Activated CD4-positive, alpha-beta T cell treated with anti-CD3 and anti-CD28 coated beads, Interleukin-2, amount 10 ng/mL, durations not matched to agents 7 days and 5 days (primary cell): ENCODE results near the gene DNMT1. TPM values are rescaled to one million over a fixed set of nuclear protein-coding genes. Genes with fewer than 3 reads are reported as not detected.

ENCODE experiments used
- CTCF ChIA-PET: fragments of 350-600 bp; sonication (Branson Sonifier 250); formaldehyde crosslinking; loops from one replicate; lab custom pipeline; 2021; ENCODE audit warnings: antibody characterized with exemption; lab: Charles Lee
- POLR2A ChIA-PET: fragments of 350-600 bp; sonication (Branson Sonifier 250); formaldehyde crosslinking; loops from one replicate; lab custom pipeline; 2021; ENCODE audit warnings: antibody characterized with exemption; lab: Charles Lee
- DNase-seq: peaks from one replicate; pipeline ENCODE4 v3.0.0-alpha.2; 2020
- H3K27ac Mint-ChIP-seq: one replicate; pipeline ENCODE4 v1.8.0; 2021; ENCODE audit warnings: mild to moderate bottlenecking, moderate library complexity, mixed read lengths
- H3K27me3 Mint-ChIP-seq: one replicate; pipeline ENCODE4 v1.8.0; 2021; ENCODE audit warnings: mixed read lengths
- H3K36me3 Mint-ChIP-seq: one replicate; pipeline ENCODE4 v1.8.0; 2021; ENCODE audit warnings: low read depth, mixed read lengths
- H3K4me1 Mint-ChIP-seq: one replicate; pipeline ENCODE4 v1.8.0; 2021; ENCODE audit warnings: mixed read lengths
- H3K4me3 Mint-ChIP-seq: one replicate; pipeline ENCODE4 v1.8.0; 2021; ENCODE audit warnings: mild to moderate bottlenecking, moderate library complexity, mixed read lengths
- H3K9me3 Mint-ChIP-seq: one replicate; pipeline ENCODE4 v1.8.0; 2021; ENCODE audit warnings: mixed read lengths
- total RNA-seq, 2 experiments: library from RNA; stranded (reverse); gene quantifications; one replicate each; pipeline ENCODE4 v1.2.3, GENCODE V29; 2021

DNMT1 gene
- total RNA-seq, 2 experiments from 2014 or later: 375 to 404 TPM

DNA sequence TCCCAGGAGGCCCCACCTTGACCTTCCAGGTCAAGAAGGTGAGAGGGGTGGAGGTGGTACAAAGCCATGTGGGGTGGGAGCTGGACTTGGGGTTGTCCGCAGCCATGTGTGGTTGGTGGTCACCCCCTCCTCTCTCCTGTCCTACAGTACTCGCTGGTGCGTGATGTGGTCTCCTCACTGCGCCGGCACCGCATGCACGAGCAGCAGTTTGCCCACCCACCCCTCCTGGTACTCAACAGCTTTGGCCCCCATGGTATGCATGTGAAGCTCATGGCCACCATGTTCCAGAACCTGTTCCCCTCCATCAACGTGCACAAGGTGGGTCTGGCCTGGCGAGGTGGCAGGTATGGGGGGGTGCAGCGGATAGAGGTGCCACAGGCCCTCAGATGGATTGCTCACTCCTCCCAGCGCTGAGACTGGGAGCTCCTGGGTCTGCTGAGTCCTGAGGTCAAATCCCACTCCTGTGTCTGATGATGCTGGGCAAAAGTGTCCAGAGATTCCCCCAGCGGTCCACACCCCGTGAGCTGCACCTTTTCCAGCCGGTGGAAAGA lies 86.9 kb downstream of the DNMT1 start:
- H3K36me3 Mint-ChIP-seq: peaks cover 41% of the 10 kb centered on the region
- peaks cover 72% of the 10 kb centered on the region for H3K4me1 Mint-ChIP-seq
- H3K4me3 Mint-ChIP-seq: peak overlapping the region; percentile 83
- no peaks in the 10 kb centered on the region for H3K9me3 Mint-ChIP-seq
- ChIA-PET CTCF (interaction anchor here (0.7 to 2.5 kb wide), 7 partner anchors 9 to 166 kb away, joined by 3 to 13 read pairs (median 7); partner anchors contain the start of gene EIF3G), POLR2A (no interaction called here)
- DNase-seq: no peak
- H3K27ac Mint-ChIP-seq: peak overlapping the region; percentile 95
- no peaks in the 10 kb centered on the region for H3K27me3 Mint-ChIP-seq

DNA sequence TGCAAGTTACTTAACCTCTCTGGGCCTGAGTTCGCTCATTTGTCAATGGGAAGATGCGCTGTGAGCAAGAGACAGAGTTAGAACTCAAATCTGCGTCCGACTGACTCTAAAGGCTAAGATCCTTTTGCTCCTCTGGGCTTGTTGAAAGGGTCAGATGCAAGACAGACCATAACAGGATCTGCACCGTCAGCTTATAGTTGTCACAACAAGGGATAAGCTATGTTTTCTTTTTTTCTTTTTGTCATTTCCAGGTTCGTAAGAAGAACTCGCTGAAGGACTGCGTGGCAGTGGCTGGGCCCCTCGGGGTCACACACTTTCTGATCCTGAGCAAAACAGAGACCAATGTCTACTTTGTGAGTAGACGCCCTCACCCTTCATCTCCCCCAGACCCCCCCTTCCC lies 87.5 kb downstream of the DNMT1 start:
- ChIA-PET CTCF (interaction anchor here (0.7 to 2.5 kb wide), 7 partner anchors 9 to 166 kb away, joined by 3 to 13 read pairs (median 6); partner anchors contain the start of gene EIF3G), POLR2A (interaction anchor here (1.4 kb wide), 1 partner anchor 11 kb away, joined by 6 read pairs; no protein-coding TSS in a partner anchor)
- Mint-ChIP-seq H3K27ac (peak overlapping the region; percentile 95), H3K4me1 (peaks cover 72% of the 10 kb centered on the region), H3K4me3 (peak overlapping the region; percentile 83), H3K9me3 (no peaks in the 10 kb centered on the region), H3K36me3 (peaks cover 37% of the 10 kb centered on the region), H3K27me3 (no peaks in the 10 kb centered on the region)
- no peak for DNase-seq

DNA sequence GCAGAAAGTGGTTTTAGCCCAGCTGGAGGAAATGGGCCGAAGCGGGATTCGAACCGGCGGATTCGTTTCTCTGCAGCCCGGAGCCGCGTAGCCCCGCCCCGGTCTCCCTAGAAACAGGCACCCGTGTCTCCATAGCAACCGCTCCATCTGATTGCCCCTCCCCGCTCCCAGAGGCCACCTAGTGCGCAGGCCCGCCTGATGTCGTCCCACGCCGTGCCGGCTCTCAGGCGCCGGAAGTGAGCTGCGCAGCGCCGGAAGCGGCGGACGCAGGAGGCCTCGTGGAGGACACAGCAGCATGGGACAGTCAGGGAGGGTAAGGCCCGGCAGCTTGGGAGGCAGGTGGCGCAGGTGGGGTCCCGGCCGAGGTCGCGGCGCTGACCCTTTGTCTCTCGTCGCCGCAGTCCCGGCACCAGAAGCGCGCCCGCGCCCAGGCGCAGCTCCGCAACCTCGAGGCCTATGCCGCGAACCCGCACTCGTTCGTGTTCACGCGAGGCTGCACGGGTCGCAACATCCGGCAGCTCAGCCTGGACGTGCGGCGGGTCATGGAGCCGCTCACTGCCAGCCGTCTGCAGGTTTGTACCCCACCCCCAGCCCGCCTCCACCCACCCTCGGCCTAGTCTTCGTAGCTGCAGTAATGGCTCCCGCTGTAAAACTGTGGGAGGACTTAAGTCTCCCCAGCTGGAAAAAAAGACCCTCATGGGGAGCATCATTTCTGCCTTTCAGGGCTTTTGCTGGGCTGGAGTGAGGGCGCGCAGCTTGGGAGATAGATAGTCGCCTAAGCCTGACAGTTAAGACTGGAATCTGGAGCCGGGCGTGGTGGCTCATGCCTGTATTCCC lies 88.4 kb downstream of the DNMT1 start, which contains the start of gene PPAN:
PPAN (plus strand) TSS at position 263 of the 837 bp plus-strand sequence; CDS start at position 296, 33 bp downstream.
- DNase-seq: peak; percentile 99
- POLR2A ChIA-PET: interaction anchor here (1.4 kb wide), 1 partner anchor 10 kb away, joined by 6 read pairs; no protein-coding TSS in a partner anchor
- H3K4me1 Mint-ChIP-seq: peaks cover 67% of the 10 kb centered on the region
- H3K9me3 Mint-ChIP-seq: no peaks in the 10 kb centered on the region
- H3K4me3 Mint-ChIP-seq: peak within 1 kb of the TSS; percentile 83
- no peaks in the 10 kb centered on the region for H3K27me3 Mint-ChIP-seq
- CTCF ChIA-PET: interaction anchor here (1.0 to 2.5 kb wide), 5 partner anchors 10 to 23 kb away, joined by 3 to 13 read pairs (median 5); partner anchors contain the start of gene EIF3G
- H3K27ac Mint-ChIP-seq: peak within 1 kb of the TSS; percentile 95
- peaks cover 36% of the 10 kb centered on the region for H3K36me3 Mint-ChIP-seq

DNA sequence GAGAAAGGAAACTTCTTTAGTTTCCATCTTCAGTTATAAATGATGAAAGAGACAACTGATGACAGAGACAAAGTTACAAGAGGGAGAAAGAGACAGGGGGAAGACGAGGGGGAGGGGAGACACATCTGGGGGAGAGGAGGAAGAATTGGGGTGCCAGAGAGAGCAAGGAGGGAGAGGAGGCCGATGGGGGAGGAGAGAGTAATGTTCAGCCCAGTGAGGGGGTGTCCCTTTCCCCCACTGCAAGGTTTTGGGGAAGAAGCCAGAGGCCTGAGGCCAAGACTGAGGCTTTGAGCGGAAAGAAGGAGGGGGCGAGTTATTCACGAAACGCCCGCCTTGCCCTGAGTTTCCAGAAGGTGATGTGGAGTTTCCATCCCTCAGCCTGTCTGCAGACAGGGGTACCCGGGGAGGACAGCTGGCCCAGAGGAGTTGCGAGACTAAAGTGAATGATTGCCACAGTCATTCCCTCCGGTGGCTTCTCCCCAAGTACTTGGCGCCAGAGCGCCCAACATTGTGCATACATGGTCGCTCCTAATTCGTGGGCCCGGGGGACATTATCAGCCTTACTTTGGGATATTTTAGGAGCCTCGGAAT lies 89.1 kb downstream of the DNMT1 start:
- Mint-ChIP-seq H3K27me3 (no peaks in the 10 kb centered on the region), H3K36me3 (peaks cover 32% of the 10 kb centered on the region), H3K4me3 (peak overlapping the region; percentile 83), H3K4me1 (peaks cover 62% of the 10 kb centered on the region), H3K27ac (peak overlapping the region; percentile 95), H3K9me3 (no peaks in the 10 kb centered on the region)
- POLR2A ChIA-PET: no interaction called here
- DNase-seq: peak; percentile 68
- CTCF ChIA-PET: interaction anchor here (1.0 to 2.5 kb wide), 3 partner anchors 11 to 17 kb away, joined by 4 to 13 read pairs (median 5); no protein-coding TSS in a partner anchor

DNA sequence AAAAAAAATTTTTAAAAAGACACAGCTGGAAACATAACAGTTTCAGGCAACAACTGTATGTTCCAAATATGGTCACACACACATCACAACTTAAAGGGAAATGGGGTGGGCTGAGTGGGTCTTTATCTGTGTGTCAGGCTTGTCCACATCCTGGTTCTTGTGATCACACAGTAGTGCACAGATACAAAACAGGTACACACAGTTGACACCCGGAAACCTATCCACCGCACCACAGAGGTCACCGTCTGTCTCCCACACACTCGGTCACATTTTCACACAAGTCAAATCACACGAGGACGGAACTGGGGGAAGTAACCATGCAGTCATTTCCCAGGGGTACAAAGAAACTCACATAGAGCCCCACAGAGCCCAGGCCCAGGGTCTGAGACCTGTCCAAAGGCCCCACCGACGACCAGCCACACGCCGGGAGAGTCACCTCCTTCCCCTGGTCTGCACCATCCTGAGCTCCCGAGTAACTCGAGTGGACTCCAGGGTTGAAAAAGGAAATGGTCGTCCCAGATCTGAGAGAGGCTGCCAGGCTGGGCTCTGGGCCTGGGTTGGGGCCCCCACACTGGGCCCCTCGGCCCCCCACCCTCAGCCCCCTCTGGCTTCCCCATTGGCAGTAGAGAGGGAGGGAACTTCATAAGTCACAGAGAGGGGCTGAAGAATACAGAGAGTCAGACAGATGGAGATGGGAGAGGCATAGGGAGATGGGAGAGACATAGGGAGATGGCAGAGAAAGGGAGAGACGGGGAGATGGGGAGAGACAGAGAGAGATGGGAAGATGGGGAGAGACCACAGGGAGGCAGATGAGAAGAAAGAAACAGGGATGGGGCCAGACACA lies 89.9 kb downstream of the DNMT1 start:
- ChIA-PET POLR2A (interaction anchor here (0.5 to 0.8 kb wide), 2 partner anchors 9 to 39 kb away, joined by 3 to 5 read pairs; no protein-coding TSS in a partner anchor), CTCF (interaction anchor here (0.9 to 1.5 kb wide), 4 partner anchors 8 to 312 kb away, joined by 3 to 6 read pairs (median 5); no protein-coding TSS in a partner anchor)
- Mint-ChIP-seq H3K4me1 (peaks cover 59% of the 10 kb centered on the region), H3K4me3 (peak overlapping the region; percentile 83), H3K36me3 (peaks cover 27% of the 10 kb centered on the region), H3K9me3 (no peaks in the 10 kb centered on the region), H3K27ac (peak overlapping the region; percentile 95), H3K27me3 (no peaks in the 10 kb centered on the region)
- DNase-seq: peak; percentile 92

DNA sequence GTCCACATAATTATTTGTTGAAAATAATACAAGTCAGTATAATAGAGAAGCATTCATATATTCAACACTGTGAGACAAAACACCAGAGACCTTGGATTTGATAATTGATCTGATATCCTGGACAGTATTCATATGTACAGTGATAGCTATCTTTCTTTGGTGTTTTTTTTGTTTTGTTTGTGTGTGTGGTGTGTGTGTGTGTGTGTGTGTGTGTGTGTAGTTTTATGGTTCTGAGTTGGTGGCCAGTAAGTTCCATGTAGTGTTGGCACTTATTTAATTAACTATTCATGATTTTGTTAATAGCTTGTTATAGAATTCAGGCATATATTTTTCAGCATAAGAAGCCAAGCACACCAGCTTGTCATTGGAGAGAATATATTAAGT lies 90.6 kb downstream of the DNMT1 start:
- Mint-ChIP-seq H3K27ac (peak overlapping the region; percentile 95), H3K27me3 (no peaks in the 10 kb centered on the region), H3K9me3 (no peaks in the 10 kb centered on the region), H3K36me3 (peaks cover 19% of the 10 kb centered on the region), H3K4me3 (no peak overlapping the region), H3K4me1 (peaks cover 58% of the 10 kb centered on the region)
- POLR2A ChIA-PET: interaction anchor here (0.5 to 0.8 kb wide), 2 partner anchors 8 to 39 kb away, joined by 3 to 5 read pairs; no protein-coding TSS in a partner anchor
- CTCF ChIA-PET: interaction anchor here (0.9 to 1.5 kb wide), 5 partner anchors 8 to 312 kb away, joined by 3 to 6 read pairs (median 4); no protein-coding TSS in a partner anchor
- DNase-seq: no peak

DNA sequence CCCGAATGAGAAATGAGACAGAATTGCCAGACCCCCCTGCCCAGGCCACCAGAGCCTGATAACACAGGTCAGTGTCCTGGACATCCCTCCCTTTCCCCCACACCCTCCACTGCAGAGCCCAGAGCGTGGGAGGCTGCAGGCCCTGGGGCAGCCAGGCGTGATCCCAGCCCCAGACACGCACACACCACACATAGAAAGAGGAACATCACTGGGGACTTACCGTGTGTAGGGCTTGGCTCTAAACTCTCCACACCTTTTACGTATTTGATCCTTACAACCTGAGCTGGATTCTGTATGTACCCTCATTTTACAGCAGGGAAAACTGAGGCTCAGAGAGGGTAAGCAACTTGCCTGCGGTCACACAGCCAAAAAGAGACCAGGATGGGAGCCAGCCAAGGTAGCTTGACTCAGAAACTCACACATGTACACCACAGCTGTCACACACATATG lies 91.9 kb downstream of the DNMT1 start:
- Mint-ChIP-seq H3K9me3 (no peaks in the 10 kb centered on the region), H3K4me1 (peaks cover 63% of the 10 kb centered on the region), H3K27me3 (no peaks in the 10 kb centered on the region), H3K27ac (peak overlapping the region; percentile 97), H3K36me3 (peaks cover 11% of the 10 kb centered on the region), H3K4me3 (no peak overlapping the region)
- no peak for DNase-seq
- ChIA-PET CTCF (interaction anchor here (0.6 to 1.3 kb wide), 4 partner anchors 10 to 300 kb away, joined by 3 to 9 read pairs (median 4); partner anchors contain the start of genes CDC37 and ICAM1), POLR2A (no interaction called here)

DNA sequence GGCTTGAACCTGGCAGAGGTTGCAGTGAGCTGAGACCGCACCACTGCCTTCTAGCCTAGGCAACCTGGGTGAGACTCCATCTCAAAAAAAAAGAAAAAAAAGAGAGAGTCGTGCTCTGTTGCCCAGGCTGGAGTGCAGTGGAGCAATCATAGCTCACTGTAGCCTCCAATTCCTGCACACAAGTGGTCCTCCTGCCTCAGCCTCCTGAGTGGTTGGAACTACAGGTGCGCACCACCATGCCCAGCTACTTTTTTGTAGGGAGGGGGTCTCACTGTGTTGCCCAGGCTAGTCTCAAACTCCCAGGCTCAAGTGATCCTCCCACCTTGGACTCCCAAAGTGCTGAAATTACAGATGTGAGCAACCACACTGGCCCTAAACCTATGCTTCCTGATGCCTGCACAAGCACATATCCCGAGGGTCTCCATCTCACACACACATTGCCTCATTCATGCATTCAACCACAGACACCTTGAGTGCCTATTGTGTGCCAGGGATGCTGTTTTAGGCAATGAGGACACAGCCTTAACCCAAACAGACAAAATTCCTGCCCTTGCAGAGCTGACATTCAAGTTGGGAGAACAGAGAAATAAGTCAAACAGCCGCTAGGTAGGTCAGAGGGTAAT lies 94.5 kb downstream of the DNMT1 start:
- ChIA-PET POLR2A (no interaction called here), CTCF (interaction anchor here (0.7 to 2.4 kb wide), 4 partner anchors 8 to 187 kb away, joined by 5 to 12 read pairs (median 8); partner anchors contain the start of gene P2RY11)
- H3K4me3 Mint-ChIP-seq: no peak overlapping the region
- no peaks in the 10 kb centered on the region for H3K36me3 Mint-ChIP-seq
- peak overlapping the region; percentile 83 for H3K27ac Mint-ChIP-seq
- H3K9me3 Mint-ChIP-seq: no peaks in the 10 kb centered on the region
- H3K4me1 Mint-ChIP-seq: peaks cover 53% of the 10 kb centered on the region
- no peak for DNase-seq
- peaks cover 1% of the 10 kb centered on the region for H3K27me3 Mint-ChIP-seq

DNA sequence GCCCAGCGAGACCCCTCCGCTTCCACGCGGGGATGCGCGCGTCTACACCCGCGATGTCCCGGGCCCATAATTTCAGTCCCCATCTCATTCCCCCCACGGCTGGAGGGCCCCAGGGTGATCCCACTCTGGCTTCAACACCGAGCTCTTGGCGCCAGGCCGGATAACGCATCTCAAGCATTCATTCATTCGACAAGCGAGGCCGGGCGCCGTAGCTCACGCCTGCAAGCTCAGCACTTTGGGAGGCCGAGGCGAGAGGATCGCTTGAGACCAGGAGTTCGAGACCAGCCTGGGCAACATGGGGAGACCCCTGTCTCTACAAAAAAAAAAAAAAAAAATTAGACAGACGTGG lies 98.2 kb downstream of the DNMT1 start:
- peaks cover 26% of the 10 kb centered on the region for H3K36me3 Mint-ChIP-seq
- peak overlapping the region; percentile 56 for H3K4me3 Mint-ChIP-seq
- CTCF ChIA-PET: interaction anchor here (0.6 to 2.3 kb wide), 10 partner anchors 8 to 570 kb away, joined by 3 to 7 read pairs (median 4); partner anchors contain the start of gene P2RY11
- peaks cover 1% of the 10 kb centered on the region for H3K27me3 Mint-ChIP-seq
- POLR2A ChIA-PET: interaction anchor here (0.7 to 1.2 kb wide), 2 partner anchors 10 to 17 kb away, joined by 3 to 6 read pairs; partner anchors contain the start of gene PPAN
- DNase-seq: no peak
- peaks cover 39% of the 10 kb centered on the region for H3K4me1 Mint-ChIP-seq
- H3K9me3 Mint-ChIP-seq: no peaks in the 10 kb centered on the region
- peak overlapping the region; percentile 81 for H3K27ac Mint-ChIP-seq

DNA sequence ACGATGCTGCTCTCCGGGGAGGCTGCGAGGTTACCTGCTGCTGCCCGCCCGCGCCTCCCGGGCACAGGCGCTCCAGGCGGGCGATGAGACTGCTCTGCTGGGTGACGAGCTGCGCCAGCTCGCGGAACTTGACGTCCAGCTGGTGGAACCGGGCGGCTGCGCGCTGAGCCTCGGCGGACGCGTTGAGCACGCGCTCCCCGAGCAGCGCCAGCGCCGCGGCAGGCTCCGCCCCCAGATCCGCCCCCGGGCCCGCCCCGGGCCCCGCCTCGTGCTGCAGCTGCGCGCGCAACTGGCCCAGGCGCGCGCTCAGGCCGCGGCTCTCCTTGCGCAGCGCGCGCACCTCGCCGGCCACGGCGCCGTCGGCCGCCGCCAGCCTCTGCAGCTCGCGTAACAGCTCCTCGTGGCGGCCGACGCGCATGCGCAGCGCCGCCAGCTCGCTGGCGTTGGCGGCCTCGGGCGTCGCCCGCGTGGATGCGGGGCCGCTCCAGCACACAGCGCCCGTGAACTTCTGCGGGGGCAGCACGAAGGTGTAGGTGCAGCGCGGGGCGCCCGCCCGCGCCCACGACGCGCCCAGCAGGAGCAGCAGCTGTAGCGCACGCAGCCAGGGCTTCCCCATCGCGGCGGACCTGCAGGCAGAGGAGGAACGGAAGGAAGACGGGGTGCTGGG lies 98.7 kb downstream of the DNMT1 start:
- Mint-ChIP-seq H3K27me3 (peaks cover 1% of the 10 kb centered on the region), H3K9me3 (no peaks in the 10 kb centered on the region), H3K27ac (peak overlapping the region; percentile 81), H3K36me3 (peaks cover 30% of the 10 kb centered on the region), H3K4me3 (peak overlapping the region; percentile 56), H3K4me1 (peaks cover 40% of the 10 kb centered on the region)
- peak; percentile 88 for DNase-seq
- ChIA-PET POLR2A (interaction anchor here (0.7 to 1.2 kb wide), 4 partner anchors 9 to 135 kb away, joined by 3 to 6 read pairs (median 3); partner anchors contain the start of gene PPAN), CTCF (interaction anchor here (0.6 to 2.3 kb wide), 12 partner anchors 8 to 1732 kb away, joined by 3 to 7 read pairs (median 4); partner anchors contain the start of genes ANGPTL4 and P2RY11)
